ENCODE measurements around the gene STAG2. TPM values are rescaled to one million over a fixed set of nuclear protein-coding genes. Genes with fewer than 3 reads are reported as not detected.

The STAG2 gene
- polyA plus RNA-seq, 3 donors: 20.6 to 56.2 (median 40.9) TPM

DNA sequence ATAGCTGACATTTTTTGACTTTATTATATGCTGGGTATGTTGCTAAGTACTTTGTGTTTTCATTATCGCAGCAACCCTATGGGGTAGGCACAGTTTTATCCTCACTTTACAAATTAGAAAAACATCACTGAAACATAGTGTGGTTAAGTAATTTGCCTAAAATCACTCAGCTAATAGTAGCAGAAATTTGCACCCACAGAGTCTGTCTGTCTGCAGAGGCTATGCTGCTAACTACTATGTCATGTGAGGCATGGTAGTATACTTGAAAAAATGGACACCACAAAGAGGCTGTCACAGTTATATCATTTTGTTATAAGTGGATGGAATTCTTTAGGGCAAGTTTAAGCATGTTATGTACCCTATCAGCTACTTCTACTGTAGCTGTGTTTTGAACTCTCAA, 69.0 kb downstream of the STAG2 start:
- no peaks in the 10 kb centered on the region for H3K9me3 ChIP-seq (replicated peaks in 1 of 2; ENCODE audit: control insufficient read depth in 1 of 2, insufficient read depth in 1 of 2, low read length in 2 of 2)
- TF ChIP-seq, protein P1, sequence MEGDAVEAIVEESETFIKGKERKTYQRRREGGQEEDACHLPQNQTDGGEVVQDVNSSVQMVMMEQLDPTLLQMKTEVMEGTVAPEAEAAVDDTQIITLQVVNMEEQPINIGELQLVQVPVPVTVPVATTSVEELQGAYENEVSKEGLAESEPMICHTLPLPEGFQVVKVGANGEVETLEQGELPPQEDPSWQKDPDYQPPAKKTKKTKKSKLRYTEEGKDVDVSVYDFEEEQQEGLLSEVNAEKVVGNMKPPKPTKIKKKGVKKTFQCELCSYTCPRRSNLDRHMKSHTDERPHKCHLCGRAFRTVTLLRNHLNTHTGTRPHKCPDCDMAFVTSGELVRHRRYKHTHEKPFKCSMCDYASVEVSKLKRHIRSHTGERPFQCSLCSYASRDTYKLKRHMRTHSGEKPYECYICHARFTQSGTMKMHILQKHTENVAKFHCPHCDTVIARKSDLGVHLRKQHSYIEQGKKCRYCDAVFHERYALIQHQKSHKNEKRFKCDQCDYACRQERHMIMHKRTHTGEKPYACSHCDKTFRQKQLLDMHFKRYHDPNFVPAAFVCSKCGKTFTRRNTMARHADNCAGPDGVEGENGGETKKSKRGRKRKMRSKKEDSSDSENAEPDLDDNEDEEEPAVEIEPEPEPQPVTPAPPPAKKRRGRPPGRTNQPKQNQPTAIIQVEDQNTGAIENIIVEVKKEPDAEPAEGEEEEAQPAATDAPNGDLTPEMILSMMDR (IDR thresholded peaks at IDR 0.05): no peak
- H3K27me3 Mint-ChIP-seq (ENCODE audit: low read depth in 3 of 3): no peaks in the 10 kb centered on the region
- no peak overlapping the region for H3K4me2 ChIP-seq (replicated peaks; ENCODE audit: extremely low read depth, low read length, poor library complexity, severe bottlenecking)
- no peak overlapping the region for H3K27ac Mint-ChIP-seq
- H2AFZ ChIP-seq (ENCODE audit: insufficient read depth, low read depth, low read length, poor library complexity, severe bottlenecking): no peak overlapping the region
- H3K4me3 Mint-ChIP-seq: no peak overlapping the region
- H3K4me1 ChIP-seq (ENCODE audit: control insufficient read depth in 1 of 2, insufficient read depth in 2 of 2, low read length in 2 of 2): no peaks in the 10 kb centered on the region
- H4K20me1 ChIP-seq (ENCODE audit: insufficient read depth, low read length): peaks cover 63% of the 10 kb centered on the region
- H3K27me3 ChIP-seq (ENCODE audit: control insufficient read depth in 2 of 2, insufficient read depth in 2 of 2, low read length in 2 of 2): no peaks in the 10 kb centered on the region
- no peaks in the 10 kb centered on the region for H3K9me3 Mint-ChIP-seq
- H3K36me3 Mint-ChIP-seq: peaks cover 24% of the 10 kb centered on the region in 2 donors
- H3K27ac ChIP-seq (ENCODE audit: low read depth in 1 of 2, low read length in 2 of 2): no peak overlapping the region
- WGBS (ENCODE audit: insufficient coverage): no CpG with 5 or more reads among the region's 1 CpG
- peaks cover 22% of the 10 kb centered on the region for H3K79me2 ChIP-seq (ENCODE audit: insufficient read depth, low read length)
- H3K36me3 ChIP-seq (replicated peaks in 1 of 2; ENCODE audit: control insufficient read depth in 1 of 2, insufficient read depth in 2 of 2, low read length in 2 of 2): peaks cover 29 to 58% of the 10 kb centered on the region in 2 donors
- intact Hi-C loops (cut with micrococcal nuclease): no loop called here
- no peak for DNase-seq
- H3K4me3 ChIP-seq (replicated peaks in 1 of 3; ENCODE audit: low read depth in 2 of 3, low read length in 3 of 3): no peak overlapping the region
- no peaks in the 10 kb centered on the region for H3K4me1 Mint-ChIP-seq
- H3K9ac ChIP-seq (ENCODE audit: insufficient read depth, low read length, poor library complexity, severe bottlenecking): no peak overlapping the region

DNA sequence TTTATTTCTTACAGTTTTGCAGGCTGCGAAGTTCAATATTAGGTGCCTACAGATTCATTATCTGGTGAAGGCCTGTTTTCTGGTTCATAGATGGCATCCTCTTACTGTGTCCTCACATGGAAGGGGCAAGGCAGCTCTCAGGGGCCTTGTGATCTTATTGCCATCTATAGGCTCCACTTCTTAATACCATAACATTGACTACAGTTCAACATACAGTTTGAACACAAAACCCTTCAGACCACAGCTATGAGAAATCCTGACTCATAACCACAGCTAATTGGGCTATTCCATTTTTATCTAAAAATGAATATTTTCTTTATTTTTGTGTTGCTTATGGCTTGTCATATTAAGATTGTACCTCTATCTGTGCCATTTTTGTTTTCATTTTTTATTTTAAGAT, 72.3 kb downstream of the STAG2 start:
- Histone ChIP-seq H3K4me3 (replicated peaks in 1 of 3; ENCODE audit: low read depth in 2 of 3, low read length in 3 of 3) (no peak overlapping the region), H3K4me2 (replicated peaks; ENCODE audit: extremely low read depth, low read length, poor library complexity, severe bottlenecking) (no peak overlapping the region), H3K4me1 (ENCODE audit: control insufficient read depth in 1 of 2, insufficient read depth in 2 of 2, low read length in 2 of 2) (no peaks in the 10 kb centered on the region), H3K9me3 (replicated peaks in 1 of 2; ENCODE audit: control insufficient read depth in 1 of 2, insufficient read depth in 1 of 2, low read length in 2 of 2) (no peaks in the 10 kb centered on the region), H2AFZ (ENCODE audit: insufficient read depth, low read depth, low read length, poor library complexity, severe bottlenecking) (no peak overlapping the region), H3K27ac (ENCODE audit: low read depth in 1 of 2, low read length in 2 of 2) (no peak overlapping the region), H3K9ac (ENCODE audit: insufficient read depth, low read length, poor library complexity, severe bottlenecking) (no peak overlapping the region), H4K20me1 (ENCODE audit: insufficient read depth, low read length) (peaks cover 59% of the 10 kb centered on the region), H3K79me2 (ENCODE audit: insufficient read depth, low read length) (peaks cover 15% of the 10 kb centered on the region), H3K36me3 (replicated peaks in 1 of 2; ENCODE audit: control insufficient read depth in 1 of 2, insufficient read depth in 2 of 2, low read length in 2 of 2) (peaks cover 30 to 56% of the 10 kb centered on the region in 2 donors), H3K27me3 (ENCODE audit: control insufficient read depth in 2 of 2, insufficient read depth in 2 of 2, low read length in 2 of 2) (no peaks in the 10 kb centered on the region)
- no peak for DNase-seq
- intact Hi-C loops (cut with micrococcal nuclease): no loop called here
- H3K4me3 Mint-ChIP-seq: no peak overlapping the region
- H3K27me3 Mint-ChIP-seq (ENCODE audit: low read depth in 3 of 3): no peaks in the 10 kb centered on the region
- H3K27ac Mint-ChIP-seq: no peak overlapping the region
- TF ChIP-seq, protein P1 (IDR thresholded peaks at IDR 0.05): no peak
- WGBS (ENCODE audit: insufficient coverage): no CpG with 5 or more reads among the region's 1 CpG
- H3K4me1 Mint-ChIP-seq: no peaks in the 10 kb centered on the region
- peaks cover 14 to 31% of the 10 kb centered on the region in 2 donors for H3K36me3 Mint-ChIP-seq
- H3K9me3 Mint-ChIP-seq: no peaks in the 10 kb centered on the region
